HepG2 (cell line): ENCODE data around the gene GJC2.

Experiments used
- FOXM1 ChIP-seq: sonication (generic); formaldehyde crosslinking; IDR thresholded peaks from 2 replicates; pipeline ENCODE4 v1.5.0; 2020; ENCODE audit warnings: missing genetic modification reagents
- HDAC6 ChIP-seq: fragments of 200-600 bp; sonication (generic); IDR thresholded peaks from 2 replicates; pipeline ENCODE4 v1.7.0; 2017; ENCODE audit warnings: mild to moderate bottlenecking, antibody characterized with exemption, low read length, low read depth
- RFXANK ChIP-seq: IDR thresholded peaks from 2 replicates; pipeline ENCODE4 v1.6.1; 2016
- TEAD3 ChIP-seq: optimal IDR thresholded peaks from 2 replicates; pipeline ENCODE3; 2016; ENCODE audit warnings: borderline replicate concordance
- ZC3H4 ChIP-seq: sonication (generic); formaldehyde crosslinking; IDR thresholded peaks from 2 replicates; pipeline ENCODE4 v1.4.0; 2020; ENCODE audit warnings: missing genetic modification reagents, borderline replicate concordance
- ZNF225 ChIP-seq: sonication (generic); formaldehyde crosslinking; IDR thresholded peaks from 2 replicates; pipeline ENCODE4 v1.4.0; 2020; ENCODE audit warnings: mild to moderate bottlenecking, missing genetic modification reagents
- ZNF274 ChIP-seq: sonication (generic); formaldehyde crosslinking; IDR thresholded peaks from 2 replicates; pipeline ENCODE4 v1.5.1; 2020; ENCODE audit warnings: mild to moderate bottlenecking, missing genetic modification reagents
- ZNF816 ChIP-seq: sonication (generic); formaldehyde crosslinking; IDR thresholded peaks from 2 replicates; pipeline ENCODE4 v1.8.0; 2022; ENCODE audit warnings: missing genetic modification reagents, mild to moderate bottlenecking, borderline replicate concordance

DNA sequence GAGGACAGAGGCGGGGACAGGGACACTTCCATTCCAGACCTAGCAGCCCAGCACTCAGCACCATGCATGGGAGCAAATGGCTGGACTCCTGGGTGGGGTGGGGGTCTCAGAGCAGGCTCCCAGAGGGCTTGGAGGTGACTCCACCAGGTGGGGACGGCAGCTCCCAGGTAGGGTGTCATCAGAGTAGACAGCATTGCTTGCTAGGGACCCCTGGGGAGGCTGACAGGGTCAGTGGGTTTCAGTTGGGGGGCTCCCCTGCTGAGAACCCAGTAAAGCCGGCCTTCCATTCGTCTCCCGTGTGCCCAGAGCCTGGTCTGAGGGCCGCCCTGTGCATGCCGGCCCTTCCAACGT is 4.8 kb upstream of the GJC2 start:
- no peak for TF ChIP-seq ZNF225 (CRISPR knock-in tag)
- TF ChIP-seq RFXANK (CRISPR knock-in tag): no peak
- TF ChIP-seq ZNF816 (CRISPR knock-in tag): no peak
- TF ChIP-seq ZC3H4: no peak
- TF ChIP-seq HDAC6: no peak
- no peak for TF ChIP-seq FOXM1 (CRISPR knock-in tag)
- TF ChIP-seq ZNF274 (CRISPR knock-in tag): no peak
- no peak for TF ChIP-seq TEAD3 (CRISPR knock-in tag)
